ENCODE data around the gene SLC8A1.

DNA sequence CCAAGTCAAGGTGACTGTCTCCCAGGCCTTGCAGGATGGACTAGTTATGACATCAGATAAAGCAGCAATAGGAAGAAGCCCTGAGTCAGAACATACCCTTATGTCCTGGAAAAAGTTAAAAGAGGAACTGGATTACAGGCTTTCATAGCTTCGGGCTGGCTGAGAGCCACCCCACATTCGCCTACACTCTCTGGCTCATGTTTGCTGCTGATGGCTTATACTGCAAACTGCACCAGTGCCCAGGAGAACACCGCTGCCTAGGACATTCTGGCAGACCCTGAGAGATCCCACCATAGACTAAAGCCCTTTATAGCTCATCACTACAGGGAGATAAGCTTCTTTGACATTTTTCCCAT, 20.3 kb downstream of the SLC8A1 start:
- TF ChIP-seq, protein P1, sequence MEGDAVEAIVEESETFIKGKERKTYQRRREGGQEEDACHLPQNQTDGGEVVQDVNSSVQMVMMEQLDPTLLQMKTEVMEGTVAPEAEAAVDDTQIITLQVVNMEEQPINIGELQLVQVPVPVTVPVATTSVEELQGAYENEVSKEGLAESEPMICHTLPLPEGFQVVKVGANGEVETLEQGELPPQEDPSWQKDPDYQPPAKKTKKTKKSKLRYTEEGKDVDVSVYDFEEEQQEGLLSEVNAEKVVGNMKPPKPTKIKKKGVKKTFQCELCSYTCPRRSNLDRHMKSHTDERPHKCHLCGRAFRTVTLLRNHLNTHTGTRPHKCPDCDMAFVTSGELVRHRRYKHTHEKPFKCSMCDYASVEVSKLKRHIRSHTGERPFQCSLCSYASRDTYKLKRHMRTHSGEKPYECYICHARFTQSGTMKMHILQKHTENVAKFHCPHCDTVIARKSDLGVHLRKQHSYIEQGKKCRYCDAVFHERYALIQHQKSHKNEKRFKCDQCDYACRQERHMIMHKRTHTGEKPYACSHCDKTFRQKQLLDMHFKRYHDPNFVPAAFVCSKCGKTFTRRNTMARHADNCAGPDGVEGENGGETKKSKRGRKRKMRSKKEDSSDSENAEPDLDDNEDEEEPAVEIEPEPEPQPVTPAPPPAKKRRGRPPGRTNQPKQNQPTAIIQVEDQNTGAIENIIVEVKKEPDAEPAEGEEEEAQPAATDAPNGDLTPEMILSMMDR (IDR thresholded peaks at IDR 0.05): no peak
- no peak for TF ChIP-seq POLR2A (IDR thresholded peaks at IDR 0.05)

Data from Peyer's patch (tissue), 4 donors.